Activated B cell treated with CpG ODN at 0.5 μM for 24 hours (primary cell): ENCODE data around the gene STOX1. TPM values are rescaled to one million over a fixed set of nuclear protein-coding genes. Genes with fewer than 3 reads are reported as not detected.
"Not testable (repeated sequence)": the region's sequence is repeated elsewhere in the genome, so short reads cannot be mapped to it uniquely, and the experiment has no call there.

Experiments used
- ATAC-seq: fragments of 200-7000 bp; cut with Tn5 transposase; one replicate; pipeline ENCODE4 v1.10.0; 2021; ENCODE audit warnings: low read depth, mild to moderate bottlenecking, moderate library complexity
- CTCF ChIA-PET: fragments of 350-600 bp; sonication (Branson Sonifier 250); formaldehyde crosslinking; loops from one replicate; lab custom pipeline; 2021; ENCODE audit warnings: antibody characterized with exemption; lab: Charles Lee
- POLR2A ChIA-PET: fragments of 350-600 bp; sonication (Branson Sonifier 250); formaldehyde crosslinking; loops from one replicate; lab custom pipeline; 2021; ENCODE audit warnings: antibody characterized with exemption; lab: Charles Lee
- DNase-seq: peaks from one replicate; pipeline ENCODE4 v3.0.0; 2022
- H3K27ac Mint-ChIP-seq: one replicate; pipeline ENCODE4 v1.8.0; 2020; ENCODE audit warnings: mixed read lengths
- H3K27me3 Mint-ChIP-seq: one replicate; pipeline ENCODE4 v1.8.0; 2021; ENCODE audit warnings: mixed read lengths
- H3K36me3 Mint-ChIP-seq: one replicate; pipeline ENCODE4 v1.8.0; 2021; ENCODE audit warnings: low read depth, mixed read lengths
- H3K4me1 Mint-ChIP-seq: one replicate; pipeline ENCODE4 v1.8.0; 2021; ENCODE audit warnings: mixed read lengths
- H3K4me3 Mint-ChIP-seq: one replicate; pipeline ENCODE4 v1.8.0; 2020; ENCODE audit warnings: mild to moderate bottlenecking, mixed read lengths
- H3K9me3 Mint-ChIP-seq: one replicate; pipeline ENCODE4 v1.8.0; 2020; ENCODE audit warnings: mixed read lengths
- intact Hi-C: fragments of 100-400 bp; cut with micrococcal nuclease; formaldehyde crosslinking; loops from one replicate; pipeline ENCODE4 v1.15.1; 2024
- total RNA-seq: library from RNA; stranded (reverse); gene quantifications from 2 replicates; pipeline ENCODE4 v1.2.3, GENCODE V29; 2022
- TF ChIP-seq, protein P1 (sequence below): fragments of 200-600 bp; IDR thresholded peaks from one replicate; pipeline ENCODE4 v1.8.0; 2022; ENCODE audit warnings: antibody characterized with exemption, mild to moderate bottlenecking

The STOX1 gene
- total RNA-seq, 1 donor from 2014 or later = 0.16 TPM

DNA sequence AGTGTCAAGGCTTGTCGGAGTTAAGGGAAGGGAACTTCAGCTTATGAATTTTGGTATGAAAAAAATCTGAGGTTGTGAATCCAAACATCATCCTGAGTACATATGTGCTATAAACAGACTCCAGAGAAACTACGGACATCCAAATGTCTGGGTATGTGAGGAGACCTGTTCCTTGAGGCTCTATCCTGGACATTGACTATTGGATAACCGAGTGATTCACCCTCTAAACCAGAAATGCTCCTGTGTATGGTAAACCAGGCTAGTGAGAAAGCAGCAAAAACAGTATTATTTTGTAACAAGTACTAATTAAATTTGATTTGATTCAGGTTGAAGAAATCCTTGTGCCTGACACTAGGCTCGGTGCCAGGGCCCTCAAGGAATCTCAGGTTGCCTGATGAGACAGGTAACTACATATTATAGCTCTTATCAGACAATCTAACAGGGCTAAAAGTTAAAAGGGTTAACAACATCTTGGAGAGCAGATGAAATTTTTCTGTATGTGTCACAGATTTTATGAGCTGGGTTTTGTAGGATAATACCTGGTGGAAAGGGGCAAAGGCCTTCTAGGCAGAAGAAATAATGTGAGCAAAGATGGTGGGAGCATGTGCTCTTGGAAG is 10.4 kb upstream of the STOX1 start:
- ATAC-seq (no peak), DNase-seq (no peak)
- intact Hi-C loops = no loop called here
- POLR2A ChIA-PET = no interaction called here
- Mint-ChIP-seq H3K4me3 (no peak overlapping the region), H3K27me3 (peaks cover 2% of the 10 kb centered on the region), H3K4me1 (no peaks in the 10 kb centered on the region), H3K36me3 (no peaks in the 10 kb centered on the region), H3K9me3 (no peaks in the 10 kb centered on the region), H3K27ac (no peak overlapping the region)
- CTCF ChIA-PET = no interaction called here
- TF ChIP-seq, protein P1, sequence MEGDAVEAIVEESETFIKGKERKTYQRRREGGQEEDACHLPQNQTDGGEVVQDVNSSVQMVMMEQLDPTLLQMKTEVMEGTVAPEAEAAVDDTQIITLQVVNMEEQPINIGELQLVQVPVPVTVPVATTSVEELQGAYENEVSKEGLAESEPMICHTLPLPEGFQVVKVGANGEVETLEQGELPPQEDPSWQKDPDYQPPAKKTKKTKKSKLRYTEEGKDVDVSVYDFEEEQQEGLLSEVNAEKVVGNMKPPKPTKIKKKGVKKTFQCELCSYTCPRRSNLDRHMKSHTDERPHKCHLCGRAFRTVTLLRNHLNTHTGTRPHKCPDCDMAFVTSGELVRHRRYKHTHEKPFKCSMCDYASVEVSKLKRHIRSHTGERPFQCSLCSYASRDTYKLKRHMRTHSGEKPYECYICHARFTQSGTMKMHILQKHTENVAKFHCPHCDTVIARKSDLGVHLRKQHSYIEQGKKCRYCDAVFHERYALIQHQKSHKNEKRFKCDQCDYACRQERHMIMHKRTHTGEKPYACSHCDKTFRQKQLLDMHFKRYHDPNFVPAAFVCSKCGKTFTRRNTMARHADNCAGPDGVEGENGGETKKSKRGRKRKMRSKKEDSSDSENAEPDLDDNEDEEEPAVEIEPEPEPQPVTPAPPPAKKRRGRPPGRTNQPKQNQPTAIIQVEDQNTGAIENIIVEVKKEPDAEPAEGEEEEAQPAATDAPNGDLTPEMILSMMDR = no peak

DNA sequence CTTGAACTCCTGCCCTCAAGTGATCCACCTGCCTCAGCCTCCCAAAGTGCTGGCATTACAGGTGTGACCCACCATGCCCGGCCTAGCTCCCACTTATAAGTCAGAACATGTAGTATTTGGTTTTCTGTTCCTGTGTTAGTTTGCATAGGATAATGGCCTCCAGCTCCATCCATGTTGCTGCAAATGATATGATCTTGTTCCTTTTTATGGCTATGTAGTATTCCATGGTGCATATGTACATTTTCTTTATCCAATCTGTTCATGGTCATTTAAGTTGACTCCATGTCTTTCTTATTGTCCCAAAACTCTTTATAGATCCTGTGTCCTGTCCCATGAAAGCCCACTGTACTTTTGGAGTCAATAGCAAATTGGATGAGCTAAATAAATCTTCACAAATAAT is 7.0 kb upstream of the STOX1 start:
- intact Hi-C loops = loop anchor here (10.0 kb wide), 1 partner anchor 256 kb away; the partner anchor contains the start of gene TET1
- H3K27me3 Mint-ChIP-seq, POLR2A ChIA-PET, CTCF ChIA-PET, DNase-seq, H3K36me3 Mint-ChIP-seq, H3K4me3 Mint-ChIP-seq, ATAC-seq, H3K27ac Mint-ChIP-seq, H3K9me3 Mint-ChIP-seq, H3K4me1 Mint-ChIP-seq: not testable (repeated sequence)

DNA sequence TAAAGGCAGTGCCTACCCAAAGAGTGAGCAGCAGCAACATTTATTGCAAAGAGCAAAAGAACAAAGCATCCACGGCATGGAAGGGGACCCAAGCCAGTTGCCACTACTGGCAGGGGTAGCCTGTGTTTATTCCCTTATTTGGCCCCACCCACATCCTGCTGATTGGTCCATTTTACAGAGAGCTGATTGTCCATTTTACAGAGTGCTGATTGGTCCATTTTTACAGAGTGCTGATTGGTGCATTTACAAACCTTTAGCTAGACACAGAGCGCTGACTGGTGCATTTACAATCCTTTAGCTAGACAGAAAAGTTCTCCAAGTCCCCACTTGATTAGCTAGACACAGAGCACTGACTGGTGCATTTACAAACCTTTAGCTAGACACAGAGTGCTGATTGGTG is 4.7 kb upstream of the STOX1 start:
- H3K27ac Mint-ChIP-seq, H3K4me1 Mint-ChIP-seq, H3K27me3 Mint-ChIP-seq, H3K9me3 Mint-ChIP-seq, DNase-seq, CTCF ChIA-PET, H3K4me3 Mint-ChIP-seq, H3K36me3 Mint-ChIP-seq, ATAC-seq, POLR2A ChIA-PET: not testable (repeated sequence)
- intact Hi-C loops = loop anchor here (10.0 kb wide), 1 partner anchor 258 kb away; the partner anchor contains the start of gene TET1

DNA sequence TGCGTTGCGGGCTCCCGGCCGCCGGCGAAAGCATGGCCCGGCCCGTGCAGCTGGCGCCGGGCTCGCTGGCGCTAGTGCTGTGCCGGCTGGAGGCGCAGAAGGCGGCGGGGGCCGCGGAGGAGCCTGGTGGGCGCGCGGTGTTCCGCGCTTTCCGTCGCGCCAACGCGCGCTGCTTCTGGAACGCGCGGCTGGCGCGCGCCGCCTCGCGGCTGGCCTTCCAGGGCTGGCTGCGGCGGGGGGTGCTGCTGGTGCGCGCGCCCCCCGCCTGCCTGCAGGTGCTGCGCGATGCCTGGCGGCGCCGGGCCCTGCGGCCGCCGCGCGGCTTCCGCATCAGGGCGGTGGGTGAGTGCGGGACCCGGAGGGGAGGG is 245 bp downstream of the STOX1 start:
- H3K4me3 Mint-ChIP-seq, H3K27ac Mint-ChIP-seq, CTCF ChIA-PET, DNase-seq, H3K9me3 Mint-ChIP-seq, H3K4me1 Mint-ChIP-seq, H3K27me3 Mint-ChIP-seq, H3K36me3 Mint-ChIP-seq: not testable (repeated sequence)
- intact Hi-C loops = loop anchor here (10.0 kb wide), 1 partner anchor 263 kb away; the partner anchor contains the start of gene TET1
- POLR2A ChIA-PET = interaction anchor here (0.6 to 2.6 kb wide), 3 partner anchors 13 to 496 kb away, joined by 3 to 12 read pairs (median 5); partner anchors contain the start of genes DDX50 and HNRNPH3
- ATAC-seq = peak; percentile 60

DNA sequence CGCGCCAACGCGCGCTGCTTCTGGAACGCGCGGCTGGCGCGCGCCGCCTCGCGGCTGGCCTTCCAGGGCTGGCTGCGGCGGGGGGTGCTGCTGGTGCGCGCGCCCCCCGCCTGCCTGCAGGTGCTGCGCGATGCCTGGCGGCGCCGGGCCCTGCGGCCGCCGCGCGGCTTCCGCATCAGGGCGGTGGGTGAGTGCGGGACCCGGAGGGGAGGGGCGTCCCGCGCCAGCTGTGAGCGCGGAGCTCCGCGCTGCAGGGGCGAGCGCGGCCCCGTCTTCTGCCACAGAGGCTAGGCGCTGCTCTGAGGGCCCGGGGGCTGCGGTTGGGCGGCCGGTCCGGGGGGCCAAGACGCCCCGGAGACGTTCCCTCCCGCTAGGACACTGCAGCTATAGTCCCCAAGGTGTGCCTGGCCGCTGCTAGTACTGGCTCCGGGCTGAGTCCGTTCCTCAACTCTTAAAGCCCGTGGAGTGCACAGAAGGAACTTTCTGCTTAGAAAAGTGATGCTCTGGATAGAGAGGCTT is 811 bp downstream of the STOX1 start:
- peak; percentile 19 for DNase-seq
- H3K27me3 Mint-ChIP-seq, H3K9me3 Mint-ChIP-seq, H3K36me3 Mint-ChIP-seq, H3K4me1 Mint-ChIP-seq, H3K27ac Mint-ChIP-seq: not testable (repeated sequence)
- H3K4me3 Mint-ChIP-seq = peak overlapping the region; percentile 57
- intact Hi-C loops = loop anchor here (1.0 to 10.0 kb wide), 2 partner anchors 73 to 263 kb away; partner anchors contain the start of genes DDX50 and TET1
- ChIA-PET CTCF (interaction anchor here (0.5 kb wide), 1 partner anchor 348 kb away, joined by 3 read pairs; no protein-coding TSS in a partner anchor), POLR2A (interaction anchor here (2.6 kb wide), 1 partner anchor 72 kb away, joined by 12 read pairs; the partner anchor contains the start of gene DDX50)
- ATAC-seq = peak; percentile 68

DNA sequence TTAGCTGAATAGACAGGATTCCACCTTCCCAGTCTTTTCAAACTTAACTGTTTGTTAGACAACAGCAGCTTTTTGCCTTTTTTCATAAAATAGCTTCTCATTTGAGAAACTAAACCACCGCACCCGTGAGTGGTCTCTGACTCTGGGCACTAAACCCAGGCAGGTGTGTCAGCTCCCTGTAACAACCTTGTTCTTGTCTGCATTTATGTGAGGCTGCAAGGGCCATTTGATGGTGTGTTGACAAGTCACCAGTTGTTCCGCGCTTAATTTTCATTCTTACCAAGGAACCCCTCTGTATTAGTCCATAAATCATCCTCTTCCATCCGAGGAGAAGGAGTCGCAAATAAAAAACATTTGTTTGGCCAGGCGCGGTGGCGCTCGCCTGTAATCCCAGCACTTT is 1.5 kb downstream of the STOX1 start:
- H3K27ac Mint-ChIP-seq = no peak overlapping the region
- TF ChIP-seq, protein P1 = no peak
- H3K4me1 Mint-ChIP-seq = peaks cover 7% of the 10 kb centered on the region
- peaks cover 3% of the 10 kb centered on the region for H3K27me3 Mint-ChIP-seq
- H3K4me3 Mint-ChIP-seq = peak overlapping the region; percentile 57
- ChIA-PET POLR2A (interaction anchor here (0.6 to 2.6 kb wide), 2 partner anchors 55 to 72 kb away, joined by 6 to 12 read pairs; partner anchors contain the start of gene DDX50), CTCF (no interaction called here)
- no peaks in the 10 kb centered on the region for H3K9me3 Mint-ChIP-seq
- no peak for DNase-seq
- no peak for ATAC-seq
- H3K36me3 Mint-ChIP-seq = no peaks in the 10 kb centered on the region
- intact Hi-C loops = loop anchor here (1.0 to 10.0 kb wide), 2 partner anchors 72 to 264 kb away; partner anchors contain the start of genes DDX50 and TET1

DNA sequence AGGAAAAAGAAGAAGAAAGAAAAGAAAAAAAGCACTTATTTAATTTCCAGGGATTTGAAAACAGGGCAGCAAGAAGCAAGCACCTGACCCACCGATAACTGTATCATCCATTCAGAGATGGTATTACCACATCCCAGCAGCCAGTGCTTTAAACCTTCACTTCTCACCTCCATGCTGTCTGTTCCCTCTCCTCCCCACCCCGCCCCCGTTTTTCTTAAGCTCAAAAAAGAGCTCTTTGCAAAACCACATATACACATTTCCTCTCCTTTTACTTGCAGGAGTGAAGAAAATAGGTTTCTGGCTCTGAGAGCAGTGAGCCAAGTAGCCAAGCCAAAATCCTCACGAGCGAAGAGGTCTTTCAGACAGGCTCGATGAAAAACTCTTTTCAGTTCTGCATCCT is 2.2 kb downstream of the STOX1 start:
- no peak for ATAC-seq
- Mint-ChIP-seq H3K4me3 (no peak overlapping the region), H3K4me1 (peaks cover 7% of the 10 kb centered on the region), H3K9me3 (no peaks in the 10 kb centered on the region), H3K36me3 (no peaks in the 10 kb centered on the region), H3K27me3 (peaks cover 3% of the 10 kb centered on the region), H3K27ac (no peak overlapping the region)
- no peak for DNase-seq
- intact Hi-C loops = loop anchor here (10.0 kb wide), 1 partner anchor 265 kb away; the partner anchor contains the start of gene TET1
- TF ChIP-seq, protein P1 = no peak
- CTCF ChIA-PET = no interaction called here
- POLR2A ChIA-PET = interaction anchor here (0.6 kb wide), 1 partner anchor 72 kb away, joined by 9 read pairs; no protein-coding TSS in a partner anchor
